GM12865 (cell line): ENCODE results near the gene MEIG1.

Experiments
- DNase-seq: peaks from one replicate; pipeline ENCODE4 v3.0.0; 2010; ENCODE audit warnings: low read depth
- H3K4me3 ChIP-seq: 2 replicates; pipeline ENCODE4 v1.5.1; 2011; ENCODE audit warnings: mild to moderate bottlenecking, low read depth, low read length, control low read depth
- CTCF ChIP-seq: IDR thresholded peaks from 2 replicates; pipeline ENCODE4 v1.5.1; 2011; ENCODE audit warnings: low read length, control low read depth, low read depth, inconsistent platforms; ENCODE audit not compliant: insufficient read depth; ENCODE audit errors: missing control alignments

MEIG1 gene

GRCh38 chr10:14959221-14960057, at the start of gene MEIG1:
Gene MEIG1, plus strand, starts transcription at chr10:14959388. Its CDS starts 7,081 bp downstream, at chr10:14966469.
- peak; percentile 96 for DNase-seq
- H3K4me3 ChIP-seq = peak within 1 kb of the TSS; percentile 80
- TF ChIP-seq CTCF = no peak

DNA sequence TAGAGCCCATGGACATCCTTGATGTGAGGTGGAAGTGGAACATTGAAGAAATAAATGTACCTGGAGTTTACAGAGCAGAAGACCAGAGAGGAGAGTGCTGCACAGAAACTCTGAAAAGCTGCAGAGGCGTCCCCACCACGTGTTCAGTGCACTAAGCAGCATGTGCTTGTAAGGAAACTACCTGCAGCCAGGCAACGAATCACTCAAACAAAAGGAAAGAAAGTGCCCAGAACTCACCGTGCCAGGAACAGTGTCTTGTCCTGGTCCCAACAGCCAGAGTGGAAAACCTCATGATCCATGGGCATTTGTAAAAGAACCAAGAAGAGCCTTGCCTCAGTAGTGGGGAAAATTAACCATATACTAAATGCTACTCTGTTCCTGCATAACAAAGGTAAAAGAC, 48.2 kb upstream of the MEIG1 start:
- DNase-seq = no peak
- no peak for TF ChIP-seq CTCF
- no peak overlapping the region for H3K4me3 ChIP-seq

DNA sequence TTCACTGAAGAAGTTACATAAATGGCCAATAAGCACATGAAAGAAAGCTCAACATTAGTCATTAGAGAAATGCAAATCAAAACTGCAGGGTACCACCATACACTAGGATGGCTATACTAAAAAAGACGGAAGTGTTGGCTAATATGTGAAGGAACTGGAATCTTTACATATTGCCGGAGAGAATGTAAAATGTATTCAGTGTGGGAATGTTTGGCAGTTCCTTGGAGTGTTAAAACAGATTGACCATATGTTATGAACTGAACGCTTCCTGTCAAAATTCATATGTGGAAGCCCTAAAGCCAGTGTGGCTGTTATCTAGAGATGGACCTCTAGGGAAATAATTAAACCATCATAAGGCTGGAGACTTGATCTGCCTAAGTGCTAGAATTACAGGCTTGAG, 47.4 kb upstream of the MEIG1 start:
- TF ChIP-seq CTCF = no peak
- no peak for DNase-seq
- no peak overlapping the region for H3K4me3 ChIP-seq

DNA sequence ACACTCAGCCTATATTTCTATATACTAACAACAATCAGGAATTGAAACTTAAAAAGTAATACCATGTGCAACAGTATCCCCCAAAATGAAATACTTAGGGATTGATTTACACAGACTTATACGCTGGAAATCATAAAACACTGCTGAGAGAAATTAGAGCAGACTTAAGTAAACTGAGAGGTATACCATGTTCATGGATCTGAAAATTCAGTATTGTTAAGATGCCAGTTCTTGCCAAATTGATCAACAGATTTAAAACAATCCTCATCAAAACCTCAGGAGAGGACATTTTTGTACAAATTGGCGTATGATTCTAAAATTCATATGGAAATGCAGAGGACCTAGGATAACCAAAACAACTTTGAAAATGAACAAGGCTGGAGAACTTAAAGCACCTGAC, 42.6 kb upstream of the MEIG1 start:
- no peak for DNase-seq
- TF ChIP-seq CTCF = no peak
- H3K4me3 ChIP-seq = no peak overlapping the region

- H3K4me3 ChIP-seq = no peak overlapping the region
- no peak for TF ChIP-seq CTCF
- no peak for DNase-seq
Observed at GRCh38 chr10:14917827-14918226, 41.4 kb upstream of the MEIG1 start.

DNA sequence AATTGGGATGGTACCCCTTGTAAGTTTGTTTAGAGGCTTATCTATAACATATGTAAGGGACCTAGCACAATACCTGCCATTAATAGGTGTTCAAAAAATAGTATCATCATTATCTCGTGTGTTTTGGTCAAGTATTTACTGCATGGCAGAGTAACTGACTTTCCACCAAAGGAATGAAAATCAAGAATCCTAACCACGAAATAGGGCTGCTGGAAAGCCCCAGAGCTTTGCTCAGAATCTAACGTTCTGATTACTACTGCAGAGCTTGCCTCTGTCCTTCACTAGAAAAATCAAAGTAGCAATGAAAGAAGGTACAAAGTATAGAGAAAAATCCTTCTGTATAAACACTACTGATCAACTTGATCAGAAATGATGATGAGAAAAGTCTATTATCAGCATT, 40.2 kb upstream of the MEIG1 start:
- no peak for TF ChIP-seq CTCF
- H3K4me3 ChIP-seq = no peak overlapping the region
- DNase-seq = peak; percentile 37

DNA sequence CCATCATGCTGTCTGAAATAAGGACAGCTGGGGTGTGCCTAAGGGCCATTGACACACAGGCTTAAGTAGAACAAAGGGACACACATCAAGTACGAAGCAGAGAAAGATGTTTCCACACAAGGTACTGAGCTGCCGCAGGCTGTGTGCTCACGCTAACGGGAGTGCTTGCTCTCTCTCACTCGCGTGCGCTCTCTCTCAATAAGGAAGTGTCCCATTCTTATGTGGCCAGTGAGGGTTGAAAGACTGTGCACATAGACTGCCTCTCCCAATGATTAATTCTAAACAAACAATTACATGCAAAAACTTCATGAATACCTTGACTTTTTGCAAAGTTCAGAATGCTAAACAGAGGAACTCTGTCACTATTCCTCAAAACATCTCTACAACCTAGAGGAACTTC, 35.2 kb upstream of the MEIG1 start:
- no peak for DNase-seq
- no peak overlapping the region for H3K4me3 ChIP-seq
- TF ChIP-seq CTCF = no peak
